ES-I3 (cell line): ENCODE measurements around the gene AR.
"Not testable (repeated sequence)": the region's sequence is repeated elsewhere in the genome, so short reads cannot be mapped to it uniquely, and the experiment has no call there.

Experiments
- H3K36me3 ChIP-seq: 2 replicates; pipeline ENCODE4 v1.6.1; 2013; ENCODE audit warnings: mild to moderate bottlenecking, low read length, control low read depth, moderate library complexity; ENCODE audit not compliant: insufficient read depth
- H3K4me1 ChIP-seq: 2 replicates; pipeline ENCODE4 v1.6.1; 2013; ENCODE audit warnings: mild to moderate bottlenecking, control low read depth, low read length; ENCODE audit not compliant: insufficient read depth
- H3K9ac ChIP-seq: 2 replicates; pipeline ENCODE4 v1.6.1; 2013; ENCODE audit warnings: low read depth, mild to moderate bottlenecking, low read length, moderate library complexity
- H3K9me3 ChIP-seq: 2 replicates; pipeline ENCODE4 v1.6.1; 2013; ENCODE audit warnings: mild to moderate bottlenecking, low read length, moderate library complexity; ENCODE audit not compliant: control insufficient read depth, insufficient read depth

AR gene

DNA sequence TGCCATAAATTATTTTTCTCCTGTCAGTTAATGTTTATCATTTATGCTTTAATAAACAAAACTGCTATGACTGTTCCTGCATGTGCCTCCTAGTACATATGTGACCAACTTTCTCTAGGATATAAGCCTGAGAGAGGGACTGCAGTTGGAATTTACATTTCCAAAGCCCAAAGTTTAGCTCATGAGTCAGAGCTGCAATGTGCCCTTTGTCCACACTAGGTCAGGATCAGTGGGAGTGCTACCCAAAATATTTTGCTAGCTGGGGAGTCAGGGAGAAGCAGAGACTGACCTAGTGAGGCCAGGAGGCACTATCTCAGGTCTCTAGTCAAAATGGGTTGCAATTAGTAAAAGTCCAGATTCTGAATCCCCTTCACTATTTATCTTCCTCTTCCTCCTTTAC, 92.7 kb downstream of the AR start:
- Histone ChIP-seq H3K4me1 (peaks cover 10% of the 10 kb centered on the region; the same call in 1 of the 2 replicates), H3K9ac (no peak overlapping the region)

DNA sequence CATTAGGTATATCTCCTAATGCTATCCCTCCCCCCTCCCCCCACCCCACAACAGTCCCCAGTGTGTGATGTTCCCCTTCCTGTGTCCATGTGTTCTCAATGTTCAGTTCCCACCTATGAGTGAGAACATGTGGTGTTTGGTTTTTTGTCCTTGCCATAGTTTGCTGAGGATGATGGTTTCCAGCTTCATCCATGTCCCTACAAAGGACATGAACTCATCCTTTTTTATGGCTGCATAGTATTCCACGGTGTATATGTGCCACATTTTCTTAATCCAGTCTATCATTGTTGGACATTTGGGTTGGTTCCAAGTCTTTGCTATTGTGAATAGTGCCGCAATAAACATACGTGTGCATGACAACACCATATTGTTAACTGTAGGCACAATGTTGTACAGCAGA, 93.5 kb downstream of the AR start:
- H3K9me3 ChIP-seq, H3K36me3 ChIP-seq, H3K9ac ChIP-seq: not testable (repeated sequence)
- peaks cover 10% of the 10 kb centered on the region; the same call in 1 of the 2 replicates for H3K4me1 ChIP-seq

More for the DNA sequence above, 92.7 kb downstream of the AR start:
- Histone ChIP-seq H3K9me3 (no peaks in the 10 kb centered on the region), H3K36me3 (no peaks in the 10 kb centered on the region)

DNA sequence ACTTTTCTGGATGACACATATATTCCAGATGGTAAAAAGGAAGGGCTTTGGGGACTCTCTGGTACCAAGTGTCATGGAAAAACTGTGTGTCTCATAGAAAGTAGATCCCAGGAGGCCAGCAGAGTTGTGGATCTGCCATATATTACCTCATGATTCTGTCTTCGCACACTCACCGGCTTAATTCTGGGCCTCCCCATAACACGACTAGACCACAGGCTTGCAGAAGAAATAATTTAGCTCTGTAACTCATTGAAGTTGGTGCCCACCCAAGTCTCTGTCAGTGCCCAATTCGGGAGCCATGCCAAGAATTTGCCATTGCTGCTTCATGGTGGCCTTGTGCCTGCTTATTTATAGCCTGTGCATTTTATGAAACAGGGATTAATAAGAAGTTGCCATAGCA, 104.5 kb downstream of the AR start:
- H3K9me3 ChIP-seq = no peaks in the 10 kb centered on the region
- H3K4me1 ChIP-seq = no peaks in the 10 kb centered on the region
- no peaks in the 10 kb centered on the region; the same call in 1 of the 2 replicates for H3K36me3 ChIP-seq
- H3K9ac ChIP-seq = no peak overlapping the region

DNA sequence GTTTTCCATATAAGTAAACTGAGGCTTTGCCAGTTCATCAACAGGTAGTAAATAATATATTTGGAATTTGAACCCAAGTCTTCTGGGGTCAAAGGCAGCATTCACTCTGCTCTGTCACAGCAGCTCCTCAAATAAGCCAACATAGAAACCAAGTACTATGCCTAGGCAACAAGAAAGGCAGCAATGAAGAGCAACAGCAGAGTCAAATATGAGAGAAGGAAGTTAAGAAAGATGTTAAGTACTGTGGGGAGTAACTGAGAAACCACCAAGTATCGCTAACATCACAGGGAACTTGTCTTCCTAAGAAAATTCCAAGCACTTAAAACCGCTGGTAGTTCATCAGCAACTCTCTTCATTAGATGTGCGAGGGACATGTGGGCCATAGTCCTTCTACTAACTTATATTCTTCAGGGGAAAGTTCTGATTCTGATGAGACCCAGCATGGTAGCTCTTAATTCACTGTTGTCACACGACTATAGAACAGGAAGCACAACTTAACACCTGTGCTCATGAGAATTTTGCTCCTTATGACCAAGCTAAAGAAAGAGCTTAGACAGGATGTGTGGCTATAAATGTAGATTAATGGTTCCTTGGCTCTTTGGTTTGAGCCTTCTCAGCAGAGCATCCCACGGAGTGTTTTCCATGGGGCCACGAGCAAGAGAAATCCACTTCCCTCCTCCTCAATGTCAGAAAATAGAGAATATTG, 107.8 kb downstream of the AR start:
- Histone ChIP-seq H3K9me3 (no peaks in the 10 kb centered on the region), H3K36me3 (no peaks in the 10 kb centered on the region; the same call in 1 of the 2 replicates), H3K9ac (no peak overlapping the region), H3K4me1 (peaks cover 9% of the 10 kb centered on the region)

DNA sequence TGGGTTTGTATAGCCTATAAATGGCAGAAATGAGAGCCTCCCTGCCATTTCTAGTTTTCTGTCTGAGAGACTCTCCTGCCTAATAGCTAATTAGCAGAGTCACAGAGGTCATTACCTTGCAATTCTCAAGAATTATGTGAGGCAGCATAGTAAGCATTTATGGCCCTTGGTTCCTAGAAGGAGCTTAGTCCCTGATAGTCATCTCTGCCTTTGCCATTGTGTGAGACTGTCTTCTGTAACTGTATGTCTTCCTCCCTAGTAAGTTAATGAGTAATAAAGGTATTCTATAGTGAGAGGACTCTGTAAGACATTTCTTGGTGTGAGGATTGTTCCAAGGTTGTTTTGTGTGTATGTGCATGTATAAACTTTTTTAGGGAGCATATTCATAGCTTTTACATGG, 108.7 kb downstream of the AR start:
- Histone ChIP-seq H3K9me3 (no peaks in the 10 kb centered on the region), H3K9ac (no peak overlapping the region), H3K4me1 (peaks cover 9% of the 10 kb centered on the region)

DNA sequence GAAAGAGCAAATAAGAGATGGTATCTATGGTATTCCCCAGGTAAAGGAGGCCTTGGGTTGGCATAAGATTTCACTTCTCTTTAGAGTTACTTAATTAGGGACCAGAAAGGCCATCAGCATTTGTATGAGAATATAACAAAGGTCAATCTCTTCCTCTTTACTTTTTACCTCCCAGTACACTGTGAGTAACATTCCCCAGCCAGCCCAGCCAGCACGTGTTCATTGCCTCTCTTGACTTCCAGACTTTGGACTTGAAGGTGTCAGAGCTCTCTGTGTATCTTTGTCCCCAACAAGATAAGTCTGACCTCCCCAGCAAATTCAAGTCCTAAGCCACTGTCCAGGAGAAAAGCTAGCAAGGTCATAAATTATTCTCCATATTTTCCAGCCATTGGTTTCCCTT, 110.5 kb downstream of the AR start:
- H3K9me3 ChIP-seq = no peaks in the 10 kb centered on the region
- peaks cover 9% of the 10 kb centered on the region for H3K4me1 ChIP-seq
- H3K36me3 ChIP-seq = no peaks in the 10 kb centered on the region
- no peak overlapping the region for H3K9ac ChIP-seq

More for the DNA sequence above, 108.7 kb downstream of the AR start:
- no peaks in the 10 kb centered on the region; the same call in 1 of the 2 replicates for H3K36me3 ChIP-seq

DNA sequence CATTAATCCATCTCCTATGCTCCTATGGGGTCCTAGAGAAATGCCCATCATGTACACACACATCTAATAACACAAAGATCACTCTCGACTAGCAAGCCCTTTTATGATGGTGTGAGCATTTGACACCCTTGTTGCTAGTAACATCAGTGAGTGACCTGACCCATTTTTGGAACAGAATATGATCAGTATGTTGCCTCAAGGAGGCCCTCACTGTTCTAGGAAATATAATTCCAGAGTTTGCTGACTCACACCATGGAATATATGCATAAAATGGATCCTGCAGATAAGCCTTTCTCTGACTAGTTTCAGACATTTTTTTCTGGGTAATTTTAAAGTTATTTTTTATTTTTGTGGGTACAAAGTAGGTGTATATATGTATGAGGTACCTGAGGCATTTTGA, 121.8 kb downstream of the AR start:
- peaks cover 9% of the 10 kb centered on the region for H3K9me3 ChIP-seq
- no peaks in the 10 kb centered on the region for H3K4me1 ChIP-seq
- H3K36me3 ChIP-seq = no peaks in the 10 kb centered on the region
- H3K9ac ChIP-seq = no peak overlapping the region

DNA sequence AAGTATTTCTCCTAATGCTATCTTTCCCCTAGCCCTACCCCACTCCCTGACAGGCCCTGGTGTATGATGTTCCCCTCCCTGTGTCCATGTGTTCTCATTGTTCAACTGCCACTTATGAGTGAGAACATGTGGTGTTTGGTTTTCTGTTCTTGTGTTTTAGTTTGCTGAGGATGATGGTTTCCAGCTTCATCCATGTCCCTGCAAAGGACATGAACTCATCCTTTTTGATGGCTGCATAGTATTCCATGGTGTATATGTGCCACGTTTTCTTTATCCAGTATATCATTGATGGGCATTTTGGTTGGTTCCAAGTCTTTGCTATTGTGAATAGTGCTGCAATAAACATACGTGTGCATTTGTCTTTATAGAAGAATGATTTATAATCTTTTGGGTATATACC, 126.9 kb downstream of the AR start:
- H3K9ac ChIP-seq, H3K9me3 ChIP-seq, H3K36me3 ChIP-seq, H3K4me1 ChIP-seq: not testable (repeated sequence)

DNA sequence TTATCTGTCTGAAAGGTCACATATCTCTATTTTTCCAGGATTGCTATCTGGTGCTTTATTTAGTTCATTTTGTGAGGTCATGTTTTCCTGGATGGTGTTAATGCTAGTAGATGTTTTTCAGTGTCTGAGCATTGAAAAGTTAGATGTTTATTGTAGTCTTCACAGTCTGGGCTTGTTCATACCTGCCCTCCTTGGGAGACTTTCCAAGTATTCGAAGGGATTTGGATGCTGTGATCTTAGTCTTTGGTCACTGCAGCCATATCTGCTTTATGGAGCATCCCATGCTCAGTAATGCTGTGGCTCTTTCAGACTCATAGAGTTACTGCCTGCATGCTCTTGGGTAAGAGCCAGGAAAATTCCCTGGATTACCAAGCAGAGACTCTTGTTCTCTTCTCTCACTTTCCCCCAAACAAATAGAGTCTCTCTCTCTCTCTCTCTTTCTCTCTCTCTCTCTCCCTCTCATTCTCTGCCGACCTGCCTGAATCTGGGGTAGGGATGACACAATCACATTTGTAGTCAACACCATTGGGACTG, 130.0 kb downstream of the AR start:
- Histone ChIP-seq H3K4me1 (no peaks in the 10 kb centered on the region), H3K36me3 (no peaks in the 10 kb centered on the region), H3K9ac (no peak overlapping the region), H3K9me3 (no peaks in the 10 kb centered on the region)

DNA sequence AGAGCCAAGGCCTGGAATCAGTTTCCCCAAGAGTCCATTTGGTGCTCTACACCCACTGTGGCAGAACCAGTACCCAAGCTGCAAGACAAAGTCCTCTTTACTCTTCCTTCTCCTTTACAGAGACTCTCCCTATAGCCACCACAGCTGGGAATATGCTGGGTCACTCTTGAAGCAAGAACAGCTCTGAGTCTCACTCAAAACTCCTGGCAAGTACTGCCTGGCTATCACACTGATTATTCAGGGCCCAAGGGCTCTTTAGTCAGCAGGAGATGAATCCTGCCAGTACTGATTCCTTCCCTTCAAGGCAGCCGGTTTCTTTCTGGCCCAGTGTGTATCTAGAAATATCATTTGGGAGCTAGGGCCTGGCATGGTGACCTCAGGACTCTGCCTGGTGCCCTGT, 130.9 kb downstream of the AR start:
- Histone ChIP-seq H3K4me1 (no peaks in the 10 kb centered on the region), H3K9ac (no peak overlapping the region), H3K36me3 (no peaks in the 10 kb centered on the region), H3K9me3 (no peaks in the 10 kb centered on the region)

DNA sequence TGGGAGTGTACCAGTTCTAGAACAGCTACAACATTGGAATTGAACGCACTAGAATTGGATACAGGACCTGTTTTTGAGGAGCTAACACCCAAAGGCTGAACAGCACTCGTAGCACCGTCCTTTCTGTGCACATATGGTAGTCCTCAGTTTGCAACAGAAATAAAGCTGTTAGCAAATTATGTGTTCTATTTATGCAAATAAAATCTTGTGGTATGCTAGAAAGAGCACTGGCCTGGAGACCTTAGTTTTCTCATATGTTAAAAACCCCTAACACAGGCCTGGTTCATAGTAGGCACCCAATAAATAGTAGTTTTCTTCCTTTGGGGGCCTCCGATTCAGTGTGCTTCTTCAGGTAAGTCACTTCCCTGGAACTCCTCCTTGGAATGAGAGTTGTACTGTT, 140.3 kb downstream of the AR start:
- Histone ChIP-seq H3K36me3 (peaks cover 3% of the 10 kb centered on the region; the same call in 1 of the 2 replicates), H3K9me3 (peaks cover 8% of the 10 kb centered on the region; the same call in 1 of the 2 replicates)

DNA sequence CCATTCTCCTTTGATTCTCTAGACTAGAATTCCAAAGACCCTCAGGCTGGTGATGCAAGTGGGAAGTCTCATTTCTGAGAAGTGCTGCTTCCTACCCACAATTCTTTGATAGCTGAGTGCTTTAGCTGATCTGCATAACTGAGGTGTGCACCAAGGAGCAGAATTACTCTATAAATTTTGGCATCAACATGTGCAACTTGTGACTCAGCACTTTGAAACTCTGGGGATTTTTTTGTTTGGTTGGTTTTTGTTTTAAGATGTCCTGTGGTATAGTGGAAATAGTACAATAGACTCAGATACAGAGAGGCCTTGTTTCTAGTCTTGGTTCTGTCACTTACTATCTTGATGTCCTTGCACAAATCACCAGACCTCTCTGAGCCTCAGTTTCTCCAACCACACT, 148.4 kb downstream of the AR start:
- Histone ChIP-seq H3K9ac (no peak overlapping the region), H3K36me3 (no peaks in the 10 kb centered on the region), H3K9me3 (no peaks in the 10 kb centered on the region), H3K4me1 (no peaks in the 10 kb centered on the region)

More for the DNA sequence above, 140.3 kb downstream of the AR start:
- H3K4me1 ChIP-seq = no peaks in the 10 kb centered on the region
- H3K9ac ChIP-seq = no peak overlapping the region

DNA sequence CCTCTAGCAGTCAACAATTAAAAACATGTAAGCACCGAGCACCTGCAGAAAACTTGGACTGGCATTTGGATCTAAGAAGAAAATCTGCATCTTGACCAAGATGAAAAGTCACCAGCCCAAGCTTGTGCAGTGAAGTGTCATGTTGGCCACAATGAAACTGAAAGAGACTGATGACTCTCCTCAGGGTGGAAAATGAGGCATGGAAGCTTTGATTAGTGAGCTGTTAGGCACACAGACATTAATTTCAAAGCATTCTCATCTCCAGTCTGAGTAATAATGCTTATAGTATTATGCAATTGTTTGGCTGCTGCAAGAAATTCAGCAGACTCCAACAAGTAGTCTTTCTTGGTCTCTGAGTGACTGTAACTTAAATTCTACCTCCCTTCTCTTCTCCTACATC, 150.1 kb downstream of the AR start:
- no peak overlapping the region for H3K9ac ChIP-seq
- no peaks in the 10 kb centered on the region for H3K36me3 ChIP-seq
- no peaks in the 10 kb centered on the region for H3K4me1 ChIP-seq
- H3K9me3 ChIP-seq = no peaks in the 10 kb centered on the region

DNA sequence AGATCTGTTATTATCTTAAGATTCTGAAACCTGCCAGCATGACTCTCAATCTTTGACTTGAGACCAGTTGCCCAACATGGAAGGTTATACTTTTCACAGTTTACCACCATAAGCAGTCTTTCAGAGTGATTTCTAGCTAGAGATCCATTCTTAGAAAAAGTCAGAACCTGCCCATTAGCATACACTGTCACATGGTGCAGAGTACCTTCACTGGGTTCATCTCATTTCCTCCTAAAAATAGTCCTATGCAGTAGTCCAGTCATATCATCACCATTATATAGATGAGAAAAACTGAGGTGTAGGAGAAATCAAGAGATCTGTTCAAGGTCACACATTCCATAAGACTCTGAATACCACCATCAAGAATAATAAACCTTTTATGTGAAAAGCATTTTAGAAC, 153.6 kb downstream of the AR start:
- Histone ChIP-seq H3K36me3 (no peaks in the 10 kb centered on the region), H3K4me1 (no peaks in the 10 kb centered on the region), H3K9ac (no peak overlapping the region), H3K9me3 (no peaks in the 10 kb centered on the region)

DNA sequence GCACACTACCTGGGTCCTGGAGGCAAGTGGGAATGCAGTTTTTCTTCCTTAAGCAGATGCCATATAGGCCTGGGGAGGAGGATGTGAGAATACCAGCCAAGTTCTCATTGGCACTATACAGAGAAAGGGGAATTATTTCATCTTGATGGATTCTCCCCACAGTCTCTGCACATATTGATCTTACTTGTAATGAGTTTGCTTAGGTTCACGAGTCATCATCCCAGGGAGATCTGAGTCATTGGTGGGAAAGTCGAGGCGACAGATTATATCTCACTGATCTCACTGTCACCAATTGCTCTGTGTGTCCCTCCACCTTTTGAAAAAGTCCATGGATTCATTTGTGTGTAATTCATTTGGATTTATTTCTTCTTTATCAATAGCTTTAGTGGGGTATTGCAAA, 156.8 kb downstream of the AR start:
- H3K9me3 ChIP-seq = no peaks in the 10 kb centered on the region
- no peaks in the 10 kb centered on the region for H3K36me3 ChIP-seq
- no peaks in the 10 kb centered on the region for H3K4me1 ChIP-seq
- H3K9ac ChIP-seq = no peak overlapping the region
